RWPE2 (cell line): ENCODE results near the gene FAM8A1.

Experiments
- ATAC-seq: fragments of 200-7000 bp; cut with Tn5 transposase; 3 replicates; pipeline ENCODE4 v1.9.1; 2021; ENCODE audit warnings: low read depth
- DNase-seq: peaks from one replicate; pipeline ENCODE4 v3.0.0-alpha.2; 2020; ENCODE audit warnings: low spot score
- H3K27ac ChIP-seq: fragments of 450-650 bp; 2 replicates; pipeline ENCODE4 v1.5.1; 2017; ENCODE audit warnings: mild to moderate bottlenecking; ENCODE audit not compliant: poor library complexity, severe bottlenecking
- H3K27me3 ChIP-seq: fragments of 250-450 bp; sonication (Bioruptor Pico); 2 replicates; pipeline ENCODE4 v1.5.1; 2021; ENCODE audit warnings: mild to moderate bottlenecking, moderate library complexity; ENCODE audit not compliant: insufficient read depth, poor library complexity, severe bottlenecking
- H3K36me3 ChIP-seq: fragments of 250-450 bp; sonication (Bioruptor Pico); 2 replicates; pipeline ENCODE4 v1.5.1; 2020; ENCODE audit warnings: low read depth, mild to moderate bottlenecking, moderate library complexity
- H3K4me1 ChIP-seq: fragments of 250-450 bp; sonication (Bioruptor Pico); 2 replicates; pipeline ENCODE4 v1.5.1; 2021; ENCODE audit warnings: mild to moderate bottlenecking, moderate library complexity; ENCODE audit not compliant: insufficient read depth, poor library complexity, severe bottlenecking
- H3K4me3 ChIP-seq: fragments of 250-450 bp; sonication (Bioruptor Pico); 2 replicates; pipeline ENCODE4 v1.5.1; 2021; ENCODE audit warnings: mild to moderate bottlenecking, moderate library complexity; ENCODE audit not compliant: severe bottlenecking
- H3K9me3 ChIP-seq: fragments of 250-450 bp; sonication (Bioruptor Pico); 2 replicates; pipeline ENCODE4 v1.5.1; 2021; ENCODE audit warnings: mild to moderate bottlenecking, moderate library complexity; ENCODE audit not compliant: severe bottlenecking
- TF ChIP-seq, protein P1 (sequence below): fragments of 450-650 bp; IDR thresholded peaks from one replicate; pipeline ENCODE4 v1.5.1; 2017; ENCODE audit warnings: mild to moderate bottlenecking, moderate library complexity; ENCODE audit not compliant: poor library complexity, severe bottlenecking

Gene FAM8A1

DNA sequence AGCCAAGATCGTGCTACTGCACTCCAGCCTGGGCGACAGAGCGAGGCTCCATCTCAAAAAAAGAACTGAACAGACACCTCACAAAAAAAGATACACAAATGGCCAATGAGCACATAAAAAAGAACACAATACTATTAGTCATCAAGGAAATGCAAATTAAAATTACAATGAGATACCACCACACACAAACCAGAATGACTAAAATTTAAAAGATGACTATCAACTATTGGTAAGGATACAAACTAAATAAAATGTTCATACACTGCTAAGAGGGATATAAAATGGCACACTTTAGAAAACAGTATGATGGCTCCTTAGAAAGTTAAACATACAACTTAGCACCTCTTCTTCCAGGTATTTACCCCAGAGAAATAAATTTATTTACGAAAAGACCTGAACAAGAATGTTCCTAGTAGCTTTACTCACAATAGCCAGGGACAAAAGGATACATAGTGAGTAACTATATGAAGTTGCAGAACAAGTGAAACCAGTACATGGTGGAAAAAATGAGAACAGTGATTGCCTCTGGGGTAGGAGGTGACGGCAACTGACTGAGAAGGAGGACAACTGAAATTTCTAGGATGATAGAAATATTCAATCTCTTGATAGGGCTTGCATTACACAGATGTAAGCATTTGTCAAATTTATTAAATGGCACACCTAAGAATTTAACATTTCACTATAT is 53.2 kb downstream of the FAM8A1 start:
- no peak; the same call in 2 of the 3 replicates for ATAC-seq
- H3K4me3 ChIP-seq: no peak overlapping the region
- DNase-seq: no peak
- H3K27me3 ChIP-seq: no peaks in the 10 kb centered on the region
- no peaks in the 10 kb centered on the region for H3K4me1 ChIP-seq
- H3K36me3 ChIP-seq: peaks cover 96% of the 10 kb centered on the region
- H3K9me3 ChIP-seq: no peaks in the 10 kb centered on the region
- no peak overlapping the region for H3K27ac ChIP-seq
- TF ChIP-seq, protein P1, sequence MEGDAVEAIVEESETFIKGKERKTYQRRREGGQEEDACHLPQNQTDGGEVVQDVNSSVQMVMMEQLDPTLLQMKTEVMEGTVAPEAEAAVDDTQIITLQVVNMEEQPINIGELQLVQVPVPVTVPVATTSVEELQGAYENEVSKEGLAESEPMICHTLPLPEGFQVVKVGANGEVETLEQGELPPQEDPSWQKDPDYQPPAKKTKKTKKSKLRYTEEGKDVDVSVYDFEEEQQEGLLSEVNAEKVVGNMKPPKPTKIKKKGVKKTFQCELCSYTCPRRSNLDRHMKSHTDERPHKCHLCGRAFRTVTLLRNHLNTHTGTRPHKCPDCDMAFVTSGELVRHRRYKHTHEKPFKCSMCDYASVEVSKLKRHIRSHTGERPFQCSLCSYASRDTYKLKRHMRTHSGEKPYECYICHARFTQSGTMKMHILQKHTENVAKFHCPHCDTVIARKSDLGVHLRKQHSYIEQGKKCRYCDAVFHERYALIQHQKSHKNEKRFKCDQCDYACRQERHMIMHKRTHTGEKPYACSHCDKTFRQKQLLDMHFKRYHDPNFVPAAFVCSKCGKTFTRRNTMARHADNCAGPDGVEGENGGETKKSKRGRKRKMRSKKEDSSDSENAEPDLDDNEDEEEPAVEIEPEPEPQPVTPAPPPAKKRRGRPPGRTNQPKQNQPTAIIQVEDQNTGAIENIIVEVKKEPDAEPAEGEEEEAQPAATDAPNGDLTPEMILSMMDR: no peak

DNA sequence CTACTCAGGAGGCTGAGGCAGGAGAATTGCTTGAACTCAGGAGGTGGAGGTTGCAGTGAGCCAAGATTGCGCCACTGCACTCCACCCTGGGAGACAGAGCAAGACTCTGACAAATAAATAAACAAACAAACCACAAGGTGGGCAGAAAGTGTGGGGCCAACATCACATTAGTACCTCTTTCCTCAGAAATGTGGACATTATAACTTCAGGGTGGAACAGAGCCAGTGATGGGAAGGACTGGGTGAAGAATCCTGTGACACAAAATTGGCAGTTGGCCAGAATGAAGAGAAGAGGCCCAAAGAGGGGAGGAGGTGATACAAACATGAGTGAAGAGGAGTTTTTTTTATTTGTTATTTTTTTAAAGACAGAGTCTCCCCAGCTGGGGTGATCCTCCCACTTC is 56.0 kb downstream of the FAM8A1 start:
- ATAC-seq: no peak; the same call in 2 of the 3 replicates
- no peak for DNase-seq
- H3K4me3 ChIP-seq: no peak overlapping the region

DNA sequence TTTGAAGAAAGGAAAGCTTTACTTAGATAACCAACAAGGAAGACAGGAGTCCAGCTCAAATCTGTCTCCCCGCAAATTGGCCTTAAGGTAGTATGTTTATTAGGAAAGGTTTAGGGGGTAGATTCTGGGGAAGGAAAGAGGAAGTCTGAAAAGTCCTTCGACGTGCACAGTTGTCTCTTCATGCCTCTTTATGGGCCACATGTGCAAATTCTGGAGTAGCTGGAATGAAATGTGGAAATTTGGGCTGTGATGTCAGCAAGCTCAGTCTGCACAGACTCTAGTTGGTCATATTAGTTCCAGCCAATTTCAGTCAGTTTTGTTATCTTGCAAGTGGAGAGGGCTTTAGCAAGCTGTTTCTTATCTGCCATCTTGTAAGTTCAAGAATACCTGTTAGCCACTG is 56.5 kb downstream of the FAM8A1 start:
- DNase-seq: no peak
- no peaks in the 10 kb centered on the region for H3K4me1 ChIP-seq
- H3K27ac ChIP-seq: no peak overlapping the region
- TF ChIP-seq, protein P1: no peak
- no peak overlapping the region for H3K4me3 ChIP-seq
- ATAC-seq: no peak
- no peaks in the 10 kb centered on the region for H3K27me3 ChIP-seq
- peaks cover 96% of the 10 kb centered on the region for H3K36me3 ChIP-seq
- no peaks in the 10 kb centered on the region for H3K9me3 ChIP-seq

More for the DNA sequence above, 56.0 kb downstream of the FAM8A1 start:
- H3K9me3 ChIP-seq: no peaks in the 10 kb centered on the region
- H3K27me3 ChIP-seq: no peaks in the 10 kb centered on the region
- TF ChIP-seq, protein P1: no peak
- peaks cover 96% of the 10 kb centered on the region for H3K36me3 ChIP-seq
- no peaks in the 10 kb centered on the region for H3K4me1 ChIP-seq
- H3K27ac ChIP-seq: no peak overlapping the region
